ENCODE measurements around the gene STXBP5. TPM values are rescaled to one million over a fixed set of nuclear protein-coding genes. Genes with fewer than 3 reads are reported as not detected.
A peak's percentile ranks its signal among the peaks of the same experiment; 100 is the strongest.

STXBP5 gene
- total and polyA plus RNA-seq, 8 donors: 11.1 to 27.7 (median 13.3) TPM

DNA sequence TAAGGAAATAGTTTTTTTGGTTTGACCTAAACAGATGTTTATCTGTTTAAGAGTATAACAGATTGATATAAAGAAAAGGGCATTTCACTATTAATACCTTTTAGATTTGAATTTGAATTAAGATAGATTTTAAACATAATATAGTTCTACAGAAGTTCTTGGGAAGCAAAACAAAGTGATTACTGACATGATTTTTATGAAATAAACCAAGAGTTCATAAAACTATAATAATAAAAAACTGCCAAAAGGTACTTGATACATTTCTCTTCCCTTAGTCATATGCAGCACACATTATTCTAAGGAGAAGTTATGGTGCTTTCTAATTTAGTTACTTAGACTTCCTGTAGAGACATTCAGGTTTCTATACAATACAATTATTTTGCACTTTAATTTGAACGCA is 9.6 kb downstream of the STXBP5 start:
- H3K36me3 ChIP-seq: peaks cover 0 to 6% of the 10 kb centered on the region in 2 donors
- no peak overlapping the region for H3K4me3 ChIP-seq
- DNase-seq (no peak), ATAC-seq (no peak)
- H3K4me1 ChIP-seq: no peaks in the 10 kb centered on the region
- no peaks in the 10 kb centered on the region for H3K27me3 ChIP-seq
- no peak overlapping the region for H3K27ac ChIP-seq
- H3K9me3 ChIP-seq: no peaks in the 10 kb centered on the region
- TF ChIP-seq, protein P1, sequence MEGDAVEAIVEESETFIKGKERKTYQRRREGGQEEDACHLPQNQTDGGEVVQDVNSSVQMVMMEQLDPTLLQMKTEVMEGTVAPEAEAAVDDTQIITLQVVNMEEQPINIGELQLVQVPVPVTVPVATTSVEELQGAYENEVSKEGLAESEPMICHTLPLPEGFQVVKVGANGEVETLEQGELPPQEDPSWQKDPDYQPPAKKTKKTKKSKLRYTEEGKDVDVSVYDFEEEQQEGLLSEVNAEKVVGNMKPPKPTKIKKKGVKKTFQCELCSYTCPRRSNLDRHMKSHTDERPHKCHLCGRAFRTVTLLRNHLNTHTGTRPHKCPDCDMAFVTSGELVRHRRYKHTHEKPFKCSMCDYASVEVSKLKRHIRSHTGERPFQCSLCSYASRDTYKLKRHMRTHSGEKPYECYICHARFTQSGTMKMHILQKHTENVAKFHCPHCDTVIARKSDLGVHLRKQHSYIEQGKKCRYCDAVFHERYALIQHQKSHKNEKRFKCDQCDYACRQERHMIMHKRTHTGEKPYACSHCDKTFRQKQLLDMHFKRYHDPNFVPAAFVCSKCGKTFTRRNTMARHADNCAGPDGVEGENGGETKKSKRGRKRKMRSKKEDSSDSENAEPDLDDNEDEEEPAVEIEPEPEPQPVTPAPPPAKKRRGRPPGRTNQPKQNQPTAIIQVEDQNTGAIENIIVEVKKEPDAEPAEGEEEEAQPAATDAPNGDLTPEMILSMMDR (IDR thresholded peaks at IDR 0.05): no peak
- intact Hi-C loops (cut with DNase I): no loop called here

DNA sequence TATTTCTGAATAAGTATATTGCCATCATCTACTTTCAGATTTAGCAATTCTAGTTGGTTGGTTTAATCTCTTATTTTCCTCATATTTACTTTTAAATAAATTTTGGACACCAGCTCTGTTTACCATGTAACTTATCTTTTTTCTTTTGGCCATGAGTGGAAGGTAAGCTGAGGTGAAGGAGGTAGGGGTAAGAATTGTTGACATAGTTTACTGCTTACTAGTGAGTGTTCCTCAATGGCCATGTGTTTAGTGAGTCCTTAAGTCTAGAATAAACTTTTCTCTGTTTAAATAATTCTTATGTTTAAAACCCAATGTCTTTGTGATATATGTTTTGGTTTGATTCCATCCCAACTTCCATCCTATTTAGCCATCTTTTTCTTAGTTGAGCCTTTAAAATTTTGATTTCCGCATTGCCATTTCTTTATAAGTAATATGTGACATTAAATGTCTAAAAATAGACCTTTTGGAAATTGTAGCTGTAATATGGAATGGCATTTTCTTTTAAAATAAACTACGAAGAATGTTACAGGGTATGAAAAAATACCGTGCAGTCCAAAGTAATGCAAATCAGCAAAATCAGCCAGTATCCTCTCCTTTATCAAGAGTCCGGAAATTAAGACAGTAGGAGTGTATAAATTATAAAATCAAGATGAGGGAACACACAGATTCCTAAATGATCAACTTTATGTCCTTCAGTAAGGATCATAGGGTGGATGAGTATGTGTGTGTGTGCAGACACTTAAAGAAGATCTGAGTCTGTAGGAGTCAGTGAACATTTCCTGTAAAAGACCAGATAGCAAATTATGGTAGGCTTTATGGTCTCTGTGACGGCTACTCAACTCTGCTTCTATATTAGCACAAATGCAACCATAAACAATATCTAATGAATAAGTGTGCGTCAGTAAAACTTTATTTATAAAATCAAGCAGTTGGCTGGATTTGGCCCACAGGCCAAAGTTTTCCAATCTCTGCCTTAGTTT is 10.3 kb downstream of the STXBP5 start:
- H3K27ac ChIP-seq: no peak overlapping the region
- TF ChIP-seq, protein P1 (IDR thresholded peaks at IDR 0.05): no peak
- no peaks in the 10 kb centered on the region for H3K27me3 ChIP-seq
- H3K4me3 ChIP-seq: no peak overlapping the region
- peaks cover 0 to 6% of the 10 kb centered on the region in 2 donors for H3K36me3 ChIP-seq
- ATAC-seq (peak; percentile 50), DNase-seq (no peak)
- no peaks in the 10 kb centered on the region for H3K4me1 ChIP-seq
- intact Hi-C loops (cut with DNase I): no loop called here
- no peaks in the 10 kb centered on the region for H3K9me3 ChIP-seq

GRCh38 chr6:147216915-147217314 is 12.7 kb downstream of the STXBP5 start:
- peaks cover 0 to 6% of the 10 kb centered on the region in 2 donors for H3K36me3 ChIP-seq
- H3K27ac ChIP-seq: no peak overlapping the region
- H3K9me3 ChIP-seq: no peaks in the 10 kb centered on the region
- intact Hi-C loops (cut with DNase I): no loop called here
- TF ChIP-seq, protein P1 (IDR thresholded peaks at IDR 0.05): no peak
- DNase-seq: no peak
- H3K4me3 ChIP-seq: no peak overlapping the region
- H3K27me3 ChIP-seq: no peaks in the 10 kb centered on the region
- ATAC-seq: no peak
- peaks cover 0 to 5% of the 10 kb centered on the region in 2 donors for H3K4me1 ChIP-seq

DNA sequence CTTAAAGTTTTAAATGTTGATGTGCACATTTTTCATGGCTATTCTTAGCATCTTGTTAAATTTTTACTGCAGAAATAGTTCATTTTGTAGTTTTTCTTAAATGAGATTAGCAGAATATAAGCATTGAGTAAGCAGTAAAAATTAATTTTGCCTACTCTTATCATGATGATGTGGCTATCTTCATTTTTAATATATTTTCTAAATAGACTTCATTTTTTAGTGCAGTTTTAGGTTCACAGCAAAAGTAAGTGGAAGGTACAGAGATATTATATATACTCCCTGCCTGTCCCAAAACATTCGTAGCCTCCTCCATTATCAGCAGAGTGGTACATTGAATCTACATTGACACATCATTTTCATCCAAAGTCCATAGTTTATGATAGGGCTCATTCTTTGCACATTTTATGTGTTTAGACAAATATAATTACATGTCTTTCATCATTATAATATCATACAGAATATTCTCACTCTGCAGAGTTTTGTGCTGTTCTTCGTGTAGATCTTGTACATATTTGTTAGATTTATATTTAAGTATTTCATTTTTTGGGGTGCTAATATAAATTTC is 13.7 kb downstream of the STXBP5 start:
- DNase-seq: no peak
- H3K27ac ChIP-seq: no peak overlapping the region
- H3K4me3 ChIP-seq: no peak overlapping the region
- H3K9me3 ChIP-seq: no peaks in the 10 kb centered on the region
- intact Hi-C loops (cut with DNase I): no loop called here
- peaks cover 0 to 13% of the 10 kb centered on the region in 2 donors for H3K4me1 ChIP-seq
- peaks cover 0 to 6% of the 10 kb centered on the region in 2 donors for H3K36me3 ChIP-seq
- H3K27me3 ChIP-seq: no peaks in the 10 kb centered on the region
- TF ChIP-seq, protein P1 (IDR thresholded peaks at IDR 0.05): no peak
- no peak for ATAC-seq

GRCh38 chr6:147218797-147219196 is 14.6 kb downstream of the STXBP5 start:
- Histone ChIP-seq H3K36me3 (peaks cover 0 to 6% of the 10 kb centered on the region in 2 donors), H3K27me3 (no peaks in the 10 kb centered on the region), H3K27ac (no peak overlapping the region), H3K9me3 (no peaks in the 10 kb centered on the region), H3K4me1 (peaks cover 0 to 13% of the 10 kb centered on the region in 2 donors), H3K4me3 (no peak overlapping the region)
- TF ChIP-seq, protein P1 (IDR thresholded peaks at IDR 0.05): no peak
- intact Hi-C loops (cut with DNase I): no loop called here
- DNase-seq (no peak), ATAC-seq (no peak)
